Measurements from ENCODE around the gene PSMB10.

The PSMB10 gene

GRCh38 chr16:67922740-67923139 lies 13.9 kb downstream of the PSMB10 start:
- Histone ChIP-seq H2AFZ (ENCODE audit: low read depth, low read length, severe bottlenecking) (no peak overlapping the region), H3F3A (ENCODE audit: insufficient read depth) (no peaks in the 10 kb centered on the region), H3K9ac (ENCODE audit: low read length) (no peak overlapping the region), H3K79me2 (ENCODE audit: insufficient read depth, low read length) (no peaks in the 10 kb centered on the region), H3K9me2 (replicated peaks; ENCODE audit: insufficient read depth, low read length) (no peaks in the 10 kb centered on the region), H4K20me1 (ENCODE audit: low read depth, low read length) (no peaks in the 10 kb centered on the region; the same call in 1 of the 2 replicates), H3K36me3 (ENCODE audit: low read length) (no peaks in the 10 kb centered on the region), H3K27me3 (ENCODE audit: low read length) (no peaks in the 10 kb centered on the region), H3K4me3 (ENCODE audit: insufficient read depth, low read length, poor library complexity, severe bottlenecking) (no peak overlapping the region), H3K4me2 (ENCODE audit: low read depth, low read length, poor library complexity, severe bottlenecking) (no peak overlapping the region), H3K9me3 (ENCODE audit: insufficient read depth, low read length) (no peaks in the 10 kb centered on the region), H3K27ac (ENCODE audit: low read depth, low read length) (no peak overlapping the region)
- no peak for TF ChIP-seq CTCF (IDR thresholded peaks at IDR 0.05; ENCODE audit: insufficient read depth, low read length, poor library complexity, severe bottlenecking)
- TF ChIP-seq EZH2phosphoT487 (conservative IDR thresholded peaks at IDR 0.05; ENCODE audit: low read length), result no peak

- Histone ChIP-seq H3K4me3 (ENCODE audit: insufficient read depth, low read length, poor library complexity, severe bottlenecking) (no peak overlapping the region), H3K27ac (ENCODE audit: low read depth, low read length) (no peak overlapping the region), H3F3A (ENCODE audit: insufficient read depth) (no peaks in the 10 kb centered on the region), H3K27me3 (ENCODE audit: low read length) (no peaks in the 10 kb centered on the region), H3K4me2 (ENCODE audit: low read depth, low read length, poor library complexity, severe bottlenecking) (no peak overlapping the region), H3K9ac (ENCODE audit: low read length) (no peak overlapping the region), H4K20me1 (ENCODE audit: low read depth, low read length) (no peaks in the 10 kb centered on the region; the same call in 1 of the 2 replicates), H2AFZ (ENCODE audit: low read depth, low read length, severe bottlenecking) (no peak overlapping the region), H3K9me2 (replicated peaks; ENCODE audit: insufficient read depth, low read length) (no peaks in the 10 kb centered on the region), H3K36me3 (ENCODE audit: low read length) (no peaks in the 10 kb centered on the region), H3K9me3 (ENCODE audit: insufficient read depth, low read length) (no peaks in the 10 kb centered on the region), H3K79me2 (ENCODE audit: insufficient read depth, low read length) (no peaks in the 10 kb centered on the region)
- TF ChIP-seq EZH2phosphoT487 (conservative IDR thresholded peaks at IDR 0.05; ENCODE audit: low read length) (no peak), CTCF (IDR thresholded peaks at IDR 0.05; ENCODE audit: insufficient read depth, low read length, poor library complexity, severe bottlenecking) (no peak)
Measured at GRCh38 chr16:67922221-67922620, 14.4 kb downstream of the PSMB10 start.

GRCh38 chr16:67919622-67920221 lies 16.9 kb downstream of the PSMB10 start:
- Histone ChIP-seq H3K9ac (ENCODE audit: low read length) (no peak overlapping the region), H3K27ac (ENCODE audit: low read depth, low read length) (no peak overlapping the region), H3K36me3 (ENCODE audit: low read length) (no peaks in the 10 kb centered on the region)

More at GRCh38 chr16:67919622-67920221, 16.9 kb downstream of the PSMB10 start:
- Histone ChIP-seq H3K4me2 (ENCODE audit: low read depth, low read length, poor library complexity, severe bottlenecking) (no peak overlapping the region), H2AFZ (ENCODE audit: low read depth, low read length, severe bottlenecking) (no peak overlapping the region), H3K9me2 (replicated peaks; ENCODE audit: insufficient read depth, low read length) (no peaks in the 10 kb centered on the region), H3K27me3 (ENCODE audit: low read length) (no peaks in the 10 kb centered on the region), H3K9me3 (ENCODE audit: insufficient read depth, low read length) (no peaks in the 10 kb centered on the region), H4K20me1 (ENCODE audit: low read depth, low read length) (no peaks in the 10 kb centered on the region), H3K79me2 (ENCODE audit: insufficient read depth, low read length) (no peaks in the 10 kb centered on the region), H3F3A (ENCODE audit: insufficient read depth) (no peaks in the 10 kb centered on the region), H3K4me3 (ENCODE audit: insufficient read depth, low read length, poor library complexity, severe bottlenecking) (no peak overlapping the region)
- no peak for TF ChIP-seq CTCF (IDR thresholded peaks at IDR 0.05; ENCODE audit: insufficient read depth, low read length, poor library complexity, severe bottlenecking)
- TF ChIP-seq EZH2phosphoT487 (conservative IDR thresholded peaks at IDR 0.05; ENCODE audit: low read length), result no peak

Data from SU-DHL-6 (cell line).